GM15510 (cell line): ENCODE measurements around the gene PHAX.

Experiments used
- POLR2A ChIP-seq: IDR thresholded peaks from 3 replicates; pipeline ENCODE4 v1.6.1; 2011; ENCODE audit warnings: borderline replicate concordance; ENCODE audit not compliant: insufficient read length; ENCODE audit errors: extremely low read depth

Gene PHAX

GRCh38 chr5:126594748-126595485 lies 5.8 kb upstream of the PHAX start, which contains the start of gene ALDH7A1:
ALDH7A1 (minus strand) TSS chr5:126595219; CDS start chr5:126595198, 21 bp downstream.
- no peak for TF ChIP-seq POLR2A

- no peak for TF ChIP-seq POLR2A
These were observed 5.2 kb upstream of the PHAX start for GRCh38 chr5:126595486-126596083.

- no peak for TF ChIP-seq POLR2A
These were observed 3.6 kb upstream of the PHAX start for GRCh38 chr5:126597156-126597555.

GRCh38 chr5:126599499-126599898 lies 1.2 kb upstream of the PHAX start:
- TF ChIP-seq POLR2A = no peak

- TF ChIP-seq POLR2A = no peak
These were observed 2.8 kb downstream of the PHAX start for GRCh38 chr5:126603402-126603991.

- TF ChIP-seq POLR2A = no peak
These were observed 4.8 kb downstream of the PHAX start for GRCh38 chr5:126605525-126605924.

GRCh38 chr5:126610160-126610559 lies 9.4 kb downstream of the PHAX start:
- TF ChIP-seq POLR2A = no peak

GRCh38 chr5:126610616-126611015 lies 9.9 kb downstream of the PHAX start:
- no peak for TF ChIP-seq POLR2A

GRCh38 chr5:126613941-126614592 lies 13.3 kb downstream of the PHAX start:
- no peak for TF ChIP-seq POLR2A

GRCh38 chr5:126615286-126615685 lies 14.5 kb downstream of the PHAX start:
- no peak for TF ChIP-seq POLR2A

- no peak for TF ChIP-seq POLR2A
These were observed 19.0 kb downstream of the PHAX start for GRCh38 chr5:126619781-126620180.

- TF ChIP-seq POLR2A = no peak
These were observed 23.8 kb downstream of the PHAX start for GRCh38 chr5:126624534-126624933.

- no peak for TF ChIP-seq POLR2A
These were observed 27.4 kb downstream of the PHAX start for GRCh38 chr5:126628102-126628501.

- TF ChIP-seq POLR2A = no peak
These were observed 31.2 kb downstream of the PHAX start for GRCh38 chr5:126631920-126632319.

GRCh38 chr5:126633552-126633951 lies 32.8 kb downstream of the PHAX start:
- TF ChIP-seq POLR2A = no peak

- TF ChIP-seq POLR2A = no peak
These were observed 34.8 kb downstream of the PHAX start for GRCh38 chr5:126635585-126635984.

GRCh38 chr5:126636956-126637355 lies 36.2 kb downstream of the PHAX start:
- no peak for TF ChIP-seq POLR2A
